CD14-positive monocyte (primary cell): Measurements from ENCODE around the gene ADGRG6. TPM values are rescaled to one million over a fixed set of nuclear protein-coding genes. Genes with fewer than 3 reads are reported as not detected.

ENCODE experiments used
- DNase-seq, 3 donors: peaks; one replicate each; pipeline ENCODE4 v3.0.0-alpha.2; 2011 to 2022
- H2AFZ ChIP-seq: 2 replicates; pipeline ENCODE4 v1.6.0; 2012; ENCODE audit warnings: mild to moderate bottlenecking, low read depth, low read length, inconsistent platforms; ENCODE audit not compliant: insufficient read depth, poor library complexity, severe bottlenecking
- H3K27ac ChIP-seq, 2 donors: 1 replicate in 1 of 2; 2 replicates in 1 of 2; pipeline ENCODE4 v1.5.1; 2012 to 2013; ENCODE audit warnings: low read length in 2 of 2, control low read depth in 1 of 2, inconsistent platforms in 1 of 2, low read depth in 1 of 2, mild to moderate bottlenecking in 1 of 2
- H3K27me3 ChIP-seq, 2 donors: one replicate each; pipeline versions ENCODE4 v1.6.0 to v1.6.1; 2011 to 2013; ENCODE audit warnings: low read length in 2 of 2; ENCODE audit not compliant: control insufficient read depth in 2 of 2, insufficient read depth in 2 of 2
- H3K36me3 ChIP-seq, 2 donors: replicated peaks in 1 of 2; 1 replicate in 1 of 2; 2 replicates in 1 of 2; pipeline versions ENCODE4 v1.5.1 to v1.6.1; 2012 to 2013; ENCODE audit warnings: low read length in 2 of 2, control low read depth in 1 of 2, inconsistent platforms in 1 of 2, mild to moderate bottlenecking in 1 of 2; ENCODE audit not compliant: insufficient read depth in 2 of 2, control insufficient read depth in 1 of 2
- H3K4me1 ChIP-seq, 2 donors: 1 replicate in 1 of 2; 2 replicates in 1 of 2; pipeline versions ENCODE4 v1.5.1 to v1.6.1; 2012 to 2013; ENCODE audit warnings: low read length in 2 of 2, control low read depth in 1 of 2, inconsistent platforms in 1 of 2, mild to moderate bottlenecking in 1 of 2, moderate library complexity in 1 of 2; ENCODE audit not compliant: insufficient read depth in 2 of 2, control insufficient read depth in 1 of 2
- H3K4me2 ChIP-seq: replicated peaks from 2 replicates; pipeline ENCODE3; 2012; ENCODE audit warnings: low read length, moderate library complexity, mild to moderate bottlenecking; ENCODE audit not compliant: poor library complexity, severe bottlenecking; ENCODE audit errors: extremely low read depth
- H3K4me3 ChIP-seq, 3 experiments: fragments of 200-600 bp in 1 of 3; sonication (generic) in 1 of 3; replicated peaks in 1 of 3; 1 replicate in 2 of 3; 2 replicates in 1 of 3; pipeline ENCODE4 v1.5.1; 2011 to 2013; ENCODE audit warnings: low read length in 3 of 3, mild to moderate bottlenecking in 3 of 3, control low read depth in 2 of 3, low read depth in 2 of 3, inconsistent platforms in 1 of 3, moderate library complexity in 1 of 3
- H3K79me2 ChIP-seq: 2 replicates; pipeline ENCODE4 v1.6.0; 2012; ENCODE audit warnings: mild to moderate bottlenecking, control low read depth, inconsistent platforms, low read length, moderate library complexity; ENCODE audit not compliant: insufficient read depth
- H3K9ac ChIP-seq: 2 replicates; pipeline ENCODE4 v1.6.0; 2017; ENCODE audit warnings: low read length, mild to moderate bottlenecking; ENCODE audit not compliant: insufficient read depth, poor library complexity, severe bottlenecking
- H3K9me3 ChIP-seq, 2 donors: replicated peaks in 1 of 2; 1 replicate in 1 of 2; 2 replicates in 1 of 2; pipeline versions ENCODE4 v1.5.1 to v1.6.1; 2012 to 2013; ENCODE audit warnings: low read length in 2 of 2, control low read depth in 1 of 2; ENCODE audit not compliant: control insufficient read depth in 1 of 2, insufficient read depth in 1 of 2
- H4K20me1 ChIP-seq: 2 replicates; pipeline ENCODE4 v1.6.0; 2012; ENCODE audit warnings: mild to moderate bottlenecking, low read length, control low read depth, moderate library complexity; ENCODE audit not compliant: insufficient read depth
- H3K27ac Mint-ChIP-seq, 7 donors: one replicate each; pipeline ENCODE4 v1.8.0; 2020; ENCODE audit warnings: mild to moderate bottlenecking in 7 of 7, mixed read lengths in 7 of 7, moderate library complexity in 6 of 7, inconsistent platforms in 2 of 7
- H3K27me3 Mint-ChIP-seq, 3 donors: one replicate each; pipeline ENCODE4 v1.8.0; 2021 to 2022; ENCODE audit warnings: low read depth in 3 of 3, mild to moderate bottlenecking in 3 of 3, mixed read lengths in 3 of 3, moderate library complexity in 3 of 3, inconsistent platforms in 1 of 3
- H3K36me3 Mint-ChIP-seq, 2 donors: one replicate each; pipeline ENCODE4 v1.8.0; 2020; ENCODE audit warnings: mixed read lengths in 2 of 2, inconsistent platforms in 1 of 2, mild to moderate bottlenecking in 1 of 2
- H3K4me1 Mint-ChIP-seq: one replicate; pipeline ENCODE4 v1.8.0; 2020; ENCODE audit warnings: mild to moderate bottlenecking, mixed read lengths
- H3K4me3 Mint-ChIP-seq, 2 donors: one replicate each; pipeline ENCODE4 v1.8.0; 2020; ENCODE audit warnings: mild to moderate bottlenecking in 2 of 2, mixed read lengths in 2 of 2, moderate library complexity in 1 of 2
- H3K9me3 Mint-ChIP-seq, 7 donors: one replicate each; pipeline ENCODE4 v1.8.0; 2020 to 2022; ENCODE audit warnings: mixed read lengths in 7 of 7, mild to moderate bottlenecking in 6 of 7, moderate library complexity in 6 of 7, inconsistent platforms in 2 of 7
- WGBS: methylation state at CpG from one replicate; pipeline ENCODE4 v1.1.5; 2013; ENCODE audit warnings: missing lambda C conversion rate; ENCODE audit not compliant: insufficient coverage; 5-methylcytosine and 5-hydroxymethylcytosine counted together
- intact Hi-C, 2 donors: fragments of 100-400 bp; cut with micrococcal nuclease; formaldehyde crosslinking; loops; one replicate each; pipeline versions ENCODE4 v1.15.0 to v1.15.1; 2023
- polyA plus RNA-seq, 3 donors: library from polyadenylated mRNA; depleted of rRNA in 1 of 3; unstranded in 2 of 3; stranded (reverse) in 1 of 3; fragments of 300-500 nt in 2 of 3; fragments of >200 nt in 1 of 3; fragmentation: Illumina TruSeq in 2 of 3; gene quantifications; 1 replicate in 2 of 3; 2 replicates in 1 of 3; pipeline ENCODE4 v1.2.3, GENCODE V29; 2012 to 2021
- TF ChIP-seq, protein P1 (sequence below): fragments of 200-600 bp; IDR thresholded peaks from one replicate; pipeline ENCODE4 v1.8.0; 2022; ENCODE audit warnings: antibody characterized with exemption, mild to moderate bottlenecking

Gene ADGRG6
- polyA plus RNA-seq, 3 donors: 0.18 to 0.31 TPM; not detected in 1

DNA sequence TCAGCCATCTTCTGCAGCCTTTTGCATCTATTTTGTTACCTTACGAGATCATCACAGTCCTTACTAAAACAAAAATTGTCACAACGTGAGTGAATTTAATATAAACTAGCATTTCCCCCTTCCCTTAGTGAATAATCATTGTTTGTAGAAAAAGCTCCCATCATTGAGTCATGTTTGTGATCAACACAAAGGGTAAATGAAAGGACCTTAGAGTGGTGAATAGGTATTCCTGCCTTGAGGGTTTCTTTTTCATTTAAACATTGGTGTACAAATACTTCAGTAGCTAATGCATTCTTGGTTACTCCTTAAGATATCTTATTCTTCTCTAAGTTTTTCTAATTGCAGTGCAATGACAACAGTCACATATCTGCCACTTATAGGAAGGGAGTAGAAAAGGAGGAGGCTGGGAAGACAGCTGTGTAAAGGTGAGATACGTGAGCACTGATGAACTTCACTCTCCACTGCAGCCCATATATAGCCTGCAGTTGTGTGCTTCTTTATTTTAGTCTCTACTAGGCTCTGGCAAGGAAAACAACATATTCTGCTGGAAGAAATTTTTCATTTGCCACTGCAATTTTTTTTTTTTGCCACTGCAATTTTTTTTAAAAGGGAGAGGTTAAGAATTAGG lies 27.8 kb downstream of the ADGRG6 start:
- H3K4me2 ChIP-seq: no peak overlapping the region
- TF ChIP-seq, protein P1, sequence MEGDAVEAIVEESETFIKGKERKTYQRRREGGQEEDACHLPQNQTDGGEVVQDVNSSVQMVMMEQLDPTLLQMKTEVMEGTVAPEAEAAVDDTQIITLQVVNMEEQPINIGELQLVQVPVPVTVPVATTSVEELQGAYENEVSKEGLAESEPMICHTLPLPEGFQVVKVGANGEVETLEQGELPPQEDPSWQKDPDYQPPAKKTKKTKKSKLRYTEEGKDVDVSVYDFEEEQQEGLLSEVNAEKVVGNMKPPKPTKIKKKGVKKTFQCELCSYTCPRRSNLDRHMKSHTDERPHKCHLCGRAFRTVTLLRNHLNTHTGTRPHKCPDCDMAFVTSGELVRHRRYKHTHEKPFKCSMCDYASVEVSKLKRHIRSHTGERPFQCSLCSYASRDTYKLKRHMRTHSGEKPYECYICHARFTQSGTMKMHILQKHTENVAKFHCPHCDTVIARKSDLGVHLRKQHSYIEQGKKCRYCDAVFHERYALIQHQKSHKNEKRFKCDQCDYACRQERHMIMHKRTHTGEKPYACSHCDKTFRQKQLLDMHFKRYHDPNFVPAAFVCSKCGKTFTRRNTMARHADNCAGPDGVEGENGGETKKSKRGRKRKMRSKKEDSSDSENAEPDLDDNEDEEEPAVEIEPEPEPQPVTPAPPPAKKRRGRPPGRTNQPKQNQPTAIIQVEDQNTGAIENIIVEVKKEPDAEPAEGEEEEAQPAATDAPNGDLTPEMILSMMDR: no peak
- H3K36me3 ChIP-seq: no peaks in the 10 kb centered on the region
- no peaks in the 10 kb centered on the region for H4K20me1 ChIP-seq
- Mint-ChIP-seq H3K27ac (no peak overlapping the region), H3K4me3 (no peak overlapping the region), H3K36me3 (no peaks in the 10 kb centered on the region), H3K9me3 (no peaks in the 10 kb centered on the region), H3K27me3 (no peaks in the 10 kb centered on the region), H3K4me1 (peaks cover 2% of the 10 kb centered on the region)
- no peaks in the 10 kb centered on the region for H3K4me1 ChIP-seq
- no CpG with 5 or more reads among the region's 3 CpGs for WGBS
- no peak overlapping the region for H3K9ac ChIP-seq
- no peak overlapping the region for H3K27ac ChIP-seq
- intact Hi-C loops: no loop called here
- H2AFZ ChIP-seq: no peak overlapping the region
- no peaks in the 10 kb centered on the region for H3K79me2 ChIP-seq
- H3K27me3 ChIP-seq: no peaks in the 10 kb centered on the region
- no peaks in the 10 kb centered on the region for H3K9me3 ChIP-seq
- H3K4me3 ChIP-seq: no peak overlapping the region
- no peak for DNase-seq

DNA sequence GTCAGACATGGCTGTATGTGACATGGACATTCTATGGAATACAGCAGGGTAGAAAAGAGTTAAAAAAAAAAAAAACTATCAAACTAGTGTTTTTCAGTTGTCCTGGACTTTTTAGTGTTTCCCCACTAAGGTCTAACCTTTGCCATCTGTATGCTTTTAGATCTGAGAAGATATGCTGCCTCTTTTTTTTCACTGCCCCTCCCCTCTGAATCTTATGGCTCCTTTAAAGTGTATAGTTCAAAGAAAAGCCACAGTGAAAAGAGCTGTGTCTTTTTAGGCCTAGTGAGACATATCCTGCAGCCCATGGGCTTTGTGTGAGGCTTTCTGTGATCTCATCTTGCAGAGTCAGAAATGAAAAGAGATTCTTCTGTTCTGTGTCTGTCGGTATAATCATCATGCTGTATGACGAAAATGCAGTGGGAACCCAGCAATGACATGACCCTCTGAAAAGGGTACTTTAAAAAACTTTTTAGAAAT lies 29.3 kb downstream of the ADGRG6 start:
- H3K36me3 Mint-ChIP-seq: no peaks in the 10 kb centered on the region
- no peaks in the 10 kb centered on the region for H3K4me1 ChIP-seq
- H3K9me3 Mint-ChIP-seq: no peaks in the 10 kb centered on the region
- WGBS: 100% methylated on average over 1 of the region's 2 CpGs
- no peak overlapping the region for H2AFZ ChIP-seq
- H3K4me1 Mint-ChIP-seq: peaks cover 2% of the 10 kb centered on the region
- no peaks in the 10 kb centered on the region for H4K20me1 ChIP-seq
- H3K4me2 ChIP-seq: no peak overlapping the region
- H3K27me3 ChIP-seq: no peaks in the 10 kb centered on the region
- no peak overlapping the region for H3K27ac ChIP-seq
- H3K4me3 ChIP-seq: no peak overlapping the region
- no peak overlapping the region for H3K27ac Mint-ChIP-seq
- no peak overlapping the region for H3K9ac ChIP-seq
- DNase-seq: no peak
- no peaks in the 10 kb centered on the region for H3K27me3 Mint-ChIP-seq
- no peaks in the 10 kb centered on the region for H3K36me3 ChIP-seq
- TF ChIP-seq, protein P1: no peak
- no peaks in the 10 kb centered on the region for H3K79me2 ChIP-seq
- intact Hi-C loops: no loop called here
- H3K9me3 ChIP-seq: no peaks in the 10 kb centered on the region
- H3K4me3 Mint-ChIP-seq: no peak overlapping the region
